H1 (cell line): ENCODE results near the gene NT5DC1. TPM values are rescaled to one million over a fixed set of nuclear protein-coding genes. Genes with fewer than 3 reads are reported as not detected.

Experiments used
- CTCF ChIA-PET: fragments of 300-600 bp; sonication (Branson Sonifier 250); formaldehyde crosslinking; loops from one replicate; lab custom pipeline; 2021; ENCODE audit not compliant: partially characterized antibody; lab: Charles Lee
- POLR2A ChIA-PET: fragments of 300-600 bp; sonication (Branson Sonifier 250); formaldehyde crosslinking; loops from one replicate; lab custom pipeline; 2021; ENCODE audit warnings: inconsistent platforms; ENCODE audit not compliant: partially characterized antibody; lab: Charles Lee
- DNase-seq, 2 experiments: peaks; one replicate each; pipeline versions ENCODE4 v3.0.0 to v3.0.0-alpha.2; 2010 to 2022; ENCODE audit warnings: low spot score in 2 of 2, low read depth in 1 of 2, mixed read lengths in 1 of 2
- FAIRE-seq: peaks from 2 replicates; lab custom pipeline; 2011; peaks lifted over from hg19 to GRCh38; lab: Jason Lieb, UNC
- H2AFZ ChIP-seq: 2 replicates; pipeline ENCODE4 v1.8.1; 2012; ENCODE audit warnings: low read length, inconsistent platforms
- H2AK5ac ChIP-seq: 2 replicates; pipeline ENCODE4 v1.6.1; 2013; ENCODE audit warnings: low read depth, low read length
- H2BK120ac ChIP-seq: replicated peaks from 2 replicates; pipeline ENCODE3; 2013; ENCODE audit warnings: low read depth, low read length, inconsistent platforms
- H2BK12ac ChIP-seq: 2 replicates; pipeline ENCODE4 v1.6.1; 2013; ENCODE audit warnings: low read depth, low read length
- H2BK15ac ChIP-seq: 2 replicates; pipeline ENCODE4 v1.6.1; 2013; ENCODE audit warnings: low read length
- H2BK20ac ChIP-seq: 2 replicates; pipeline ENCODE4 v1.6.1; 2013; ENCODE audit warnings: low read length
- H2BK5ac ChIP-seq: 2 replicates; pipeline ENCODE4 v1.6.1; 2013; ENCODE audit warnings: low read depth, low read length
- H3K14ac ChIP-seq: 2 replicates; pipeline ENCODE4 v1.6.1; 2013; ENCODE audit warnings: inconsistent platforms; ENCODE audit not compliant: insufficient read length
- H3K18ac ChIP-seq: 2 replicates; pipeline ENCODE4 v1.6.1; 2013; ENCODE audit warnings: low read length; ENCODE audit errors: extremely low read depth
- H3K23ac ChIP-seq: 2 replicates; pipeline ENCODE4 v1.6.1; 2013; ENCODE audit warnings: inconsistent platforms; ENCODE audit not compliant: insufficient read length
- H3K23me2 ChIP-seq: 2 replicates; pipeline ENCODE4 v1.6.1; 2013; ENCODE audit warnings: low read depth, low read length
- H3K27ac ChIP-seq: 2 replicates; pipeline ENCODE4 v1.6.1; 2011; ENCODE audit warnings: low read depth, low read length, inconsistent platforms
- H3K27me3 ChIP-seq, 4 experiments: replicated peaks in 1 of 4; 1 replicate in 1 of 4; 2 replicates in 3 of 4; pipeline versions ENCODE4 v1.6.1 to v1.8.1; 2011 to 2013; ENCODE audit warnings: low read length in 3 of 4, mild to moderate bottlenecking in 3 of 4, inconsistent platforms in 2 of 4, mixed read lengths in 2 of 4, moderate library complexity in 1 of 4; ENCODE audit not compliant: control insufficient read depth in 3 of 4, insufficient read depth in 3 of 4; ENCODE audit errors: extremely low read depth in 1 of 4
- H3K36me3 ChIP-seq, 4 experiments: 2 replicates each; pipeline versions ENCODE4 v1.6.1 to v1.8.1; 2011 to 2013; ENCODE audit warnings: mild to moderate bottlenecking in 4 of 4, low read length in 3 of 4, moderate library complexity in 2 of 4, control low read depth in 1 of 4, inconsistent platforms in 1 of 4; ENCODE audit not compliant: insufficient read depth in 4 of 4, control insufficient read depth in 2 of 4
- H3K4ac ChIP-seq: replicated peaks from 2 replicates; pipeline ENCODE3; 2013; ENCODE audit warnings: low read length, low read depth, mixed read lengths, inconsistent platforms; ENCODE audit not compliant: insufficient read length
- H3K4me1 ChIP-seq, 4 experiments: replicated peaks in 1 of 4; 1 replicate in 1 of 4; 2 replicates in 3 of 4; pipeline versions ENCODE4 v1.6.1 to v1.8.1; 2011 to 2013; ENCODE audit warnings: low read length in 3 of 4, inconsistent platforms in 2 of 4, mixed read lengths in 1 of 4; ENCODE audit not compliant: insufficient read depth in 4 of 4, control insufficient read depth in 3 of 4
- H3K4me2 ChIP-seq, 2 experiments: 2 replicates each; pipeline versions ENCODE4 v1.6.1 to v1.8.1; 2011 to 2013; ENCODE audit warnings: low read depth in 2 of 2, low read length in 2 of 2, control low read depth in 1 of 2, inconsistent platforms in 1 of 2, mild to moderate bottlenecking in 1 of 2; ENCODE audit not compliant: insufficient read depth in 1 of 2
- H3K4me3 ChIP-seq, 4 experiments: fragments of 200-600, 300-600 bp in 1 of 4; sonication (generic), shearing (Covaris generic), sonication (Bioruptor Twin) in 1 of 4; 2 replicates each; pipeline versions ENCODE4 v1.5.1 to v1.8.1; 2011 to 2016; ENCODE audit warnings: low read length in 4 of 4, low read depth in 3 of 4, control low read depth in 2 of 4, inconsistent platforms in 2 of 4, mild to moderate bottlenecking in 2 of 4, mixed read lengths in 1 of 4, moderate library complexity in 1 of 4; ENCODE audit not compliant: insufficient read depth in 2 of 4; ENCODE audit errors: extremely low read depth in 1 of 4
- H3K56ac ChIP-seq: replicated peaks from 2 replicates; pipeline ENCODE3; 2013; ENCODE audit warnings: low read depth, mild to moderate bottlenecking, mixed read lengths, low read length, inconsistent platforms; ENCODE audit not compliant: insufficient read length
- H3K79me1 ChIP-seq: 2 replicates; pipeline ENCODE4 v1.6.1; 2013; ENCODE audit warnings: low read depth, low read length, control low read depth
- H3K79me2 ChIP-seq, 2 experiments: 2 replicates each; pipeline versions ENCODE4 v1.6.1 to v1.8.1; 2012 to 2013; ENCODE audit warnings: low read length in 2 of 2, mild to moderate bottlenecking in 2 of 2, inconsistent platforms in 1 of 2; ENCODE audit not compliant: insufficient read depth in 2 of 2, control insufficient read depth in 1 of 2
- H3K9ac ChIP-seq, 4 experiments: replicated peaks in 1 of 4; 1 replicate in 1 of 4; 2 replicates in 3 of 4; pipeline versions ENCODE4 v1.6.1 to v1.8.1; 2011 to 2013; ENCODE audit warnings: low read depth in 3 of 4, low read length in 3 of 4, control low read depth in 2 of 4, mild to moderate bottlenecking in 2 of 4, moderate library complexity in 2 of 4, inconsistent platforms in 1 of 4; ENCODE audit errors: extremely low read depth in 1 of 4
- H3K9me3 ChIP-seq, 2 experiments: 2 replicates each; pipeline versions ENCODE4 v1.6.1 to v1.8.1; 2012 to 2013; ENCODE audit warnings: mild to moderate bottlenecking in 2 of 2, moderate library complexity in 2 of 2, control low read depth in 1 of 2, inconsistent platforms in 1 of 2, low read depth in 1 of 2, low read length in 1 of 2, mixed read lengths in 1 of 2; ENCODE audit not compliant: insufficient read depth in 2 of 2
- H4K20me1 ChIP-seq, 2 experiments: replicated peaks in 1 of 2; 2 replicates each; pipeline versions ENCODE3 to v1.8.1; 2011 to 2013; ENCODE audit warnings: inconsistent platforms in 2 of 2, low read length in 2 of 2, mild to moderate bottlenecking in 1 of 2; ENCODE audit not compliant: insufficient read depth in 2 of 2, control insufficient read depth in 1 of 2
- H4K5ac ChIP-seq: 2 replicates; pipeline ENCODE4 v1.6.1; 2013; ENCODE audit warnings: low read length, low read depth, mixed read lengths, inconsistent platforms; ENCODE audit not compliant: insufficient read length
- H4K8ac ChIP-seq: 2 replicates; pipeline ENCODE4 v1.8.0; 2013; ENCODE audit warnings: mild to moderate bottlenecking, moderate library complexity, low read length, inconsistent platforms; ENCODE audit not compliant: insufficient read depth; ENCODE audit errors: extremely low read depth
- H4K91ac ChIP-seq: replicated peaks from 2 replicates; pipeline ENCODE3; 2013; ENCODE audit warnings: low read length, mixed read lengths, inconsistent platforms; ENCODE audit not compliant: insufficient read length
- ASH2L ChIP-seq: fragments of 200-600, 300-600 bp; sonication (generic); IDR thresholded peaks from one replicate; pipeline ENCODE4 v1.7.1; 2017; ENCODE audit warnings: low read length
- CHD1 ChIP-seq: IDR thresholded peaks from 2 replicates; pipeline ENCODE4 v1.6.1; 2012; ENCODE audit warnings: low read depth, low read length, improper control_type of control experiment
- CHD2 ChIP-seq: IDR thresholded peaks from 2 replicates; pipeline ENCODE4 v1.6.1; 2012; ENCODE audit warnings: low read length, improper control_type of control experiment
- FOSL1 ChIP-seq: IDR thresholded peaks from 2 replicates; pipeline ENCODE4 v1.6.1; 2011; ENCODE audit warnings: mild to moderate bottlenecking, low read depth, low read length, moderate library complexity; ENCODE audit not compliant: insufficient read depth
- HDAC6 ChIP-seq: IDR thresholded peaks from one replicate; pipeline ENCODE4 v1.7.1; 2012; ENCODE audit warnings: low read depth, mild to moderate bottlenecking, inconsistent platforms, low read length, moderate library complexity
- NRF1 ChIP-seq: IDR thresholded peaks from 2 replicates; pipeline ENCODE4 v1.6.1; 2011; ENCODE audit warnings: mild to moderate bottlenecking, low read depth, low read length, improper control_type of control experiment
- POLR2AphosphoS5 ChIP-seq: IDR thresholded peaks from 2 replicates; pipeline ENCODE4 v1.6.1; 2011; ENCODE audit warnings: low read depth, low read length
- RFX5 ChIP-seq: IDR thresholded peaks from 2 replicates; pipeline ENCODE4 v1.6.1; 2011; ENCODE audit warnings: low read depth, low read length, improper control_type of control experiment, borderline replicate concordance
- SIN3A ChIP-seq, 2 experiments: IDR thresholded peaks in 1 of 2; conservative IDR thresholded peaks in 1 of 2; 2 replicates each; pipeline ENCODE4 v1.6.1; 2011 to 2012; ENCODE audit warnings: low read length in 2 of 2, improper control_type of control experiment in 1 of 2, low read depth in 1 of 2, mild to moderate bottlenecking in 1 of 2
- TAF1 ChIP-seq: IDR thresholded peaks from 2 replicates; pipeline ENCODE4 v1.6.1; 2011; ENCODE audit warnings: mild to moderate bottlenecking, low read depth, low read length
- ZNF274 ChIP-seq: IDR thresholded peaks from 2 replicates; pipeline ENCODE4 v1.7.0; 2012; ENCODE audit warnings: low read length, borderline replicate concordance; ENCODE audit errors: extremely low read depth
- WGBS, 2 experiments: shearing (Covaris generic) in 1 of 2; methylation state at CpG; one replicate each; pipeline versions ENCODE4 v1.1.6 to v1.1.7; 2013 to 2015; ENCODE audit warnings: low lambda C conversion rate in 2 of 2, mixed read lengths in 2 of 2, inconsistent platforms in 1 of 2, low coverage in 1 of 2, missing lambda C conversion rate in 1 of 2; ENCODE audit not compliant: insufficient replicate concordance in 2 of 2, insufficient coverage in 1 of 2, insufficient read length in 1 of 2; ENCODE audit errors: extremely low coverage in 1 of 2, missing lambda C conversion rate in 1 of 2; 5-methylcytosine and 5-hydroxymethylcytosine counted together
- polyA plus RNA-seq, 7 experiments: library from polyadenylated mRNA; depleted of rRNA in 3 of 7; stranded (reverse) in 5 of 7; unstranded in 2 of 7; fragments of >200 nt in 5 of 7; fragments of 200-250 nt in 2 of 7; gene quantifications; 1 replicate in 5 of 7; 2 replicates in 1 of 7; 4 replicates in 1 of 7; pipeline versions ENCODE4 v1.2.1 to v1.2.3, GENCODE V29; 2011 to 2013; ENCODE audit warnings: missing spikeins in 2 of 7, mixed read lengths in 2 of 7
- total RNA-seq: library from RNA; stranded (reverse); fragmentation: NEBNext Ultra II Directional; extraction: Animal tissue kit (Norgen Biotek cat#: 25700); gene quantifications from 2 replicates; pipeline ENCODE4 v1.2.1, GENCODE V29; 2021
- TF ChIP-seq, protein P1 (sequence below): IDR thresholded peaks from 2 replicates; pipeline ENCODE4 v1.6.1; 2011; ENCODE audit warnings: low read depth, mild to moderate bottlenecking, low read length; ENCODE audit not compliant: insufficient read depth
- TF ChIP-seq, protein P2 (sequence below): IDR thresholded peaks from 2 replicates; pipeline ENCODE4 v1.6.1; 2011; ENCODE audit warnings: low read length, improper control_type of control experiment

NT5DC1 gene
- total and polyA plus RNA-seq, 2 of the 8 experiments (the other 6 are each of a cell fraction or from before 2014, with no cell fraction given) = 25.3 to 72.7 TPM

DNA sequence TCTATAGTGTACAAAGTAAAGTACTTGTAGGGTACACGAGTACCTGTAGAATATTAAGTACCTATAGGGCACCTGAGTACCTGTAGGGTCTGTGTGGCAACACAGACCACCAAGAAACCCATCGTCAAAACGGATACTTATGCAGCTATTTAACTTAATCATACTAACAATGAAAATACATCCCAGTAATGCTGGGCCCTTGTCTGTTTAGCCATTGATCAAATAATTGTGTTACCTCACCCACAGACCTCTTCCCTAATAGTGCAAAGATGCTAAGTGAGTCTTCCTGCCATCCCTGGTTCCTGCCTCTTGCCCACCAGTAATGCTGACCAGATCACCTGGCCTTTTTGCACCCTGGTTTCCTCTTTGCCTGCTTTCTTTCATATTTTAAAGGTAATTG lies 32.8 kb downstream of the NT5DC1 start:
- Histone ChIP-seq H4K91ac (no peak overlapping the region), H3K14ac (no peak overlapping the region), H2BK15ac (no peak overlapping the region), H3K27me3 (no peaks in the 10 kb centered on the region), H3K4ac (no peak overlapping the region), H2BK12ac (no peak overlapping the region), H2BK5ac (no peak overlapping the region), H2BK20ac (no peak overlapping the region), H3K18ac (no peak overlapping the region), H2AFZ (no peak overlapping the region), H3K56ac (no peak overlapping the region), H2BK120ac (no peak overlapping the region), H2AK5ac (no peak overlapping the region), H3K23ac (no peak overlapping the region), H3K9me3 (no peaks in the 10 kb centered on the region), H4K20me1 (peaks cover 0 to 1% of the 10 kb centered on the region in 2 experiments), H3K4me2 (peak overlapping the region in 1 of 2 experiments; percentile 49; a peak in 2 of 4 replicates), H3K23me2 (no peaks in the 10 kb centered on the region), H4K5ac (no peak overlapping the region), H3K9ac (no peak overlapping the region), H3K4me1 (peaks cover 0 to 8% (median 5%) of the 10 kb centered on the region in 4 experiments; a peak in 2 of 7 replicates), H3K27ac (no peak overlapping the region), H3K79me1 (no peaks in the 10 kb centered on the region), H3K79me2 (no peaks in the 10 kb centered on the region), H3K36me3 (no peaks in the 10 kb centered on the region; a peak in 1 of 8 replicates), H3K4me3 (no peak overlapping the region), H4K8ac (no peak overlapping the region)
- FAIRE-seq = no peak
- CTCF ChIA-PET = interaction anchor here (1.0 to 1.5 kb wide), 2 partner anchors 11 to 21 kb away, joined by 3 to 6 read pairs; no protein-coding TSS in a partner anchor
- no peak for TF ChIP-seq CHD1
- no peak for TF ChIP-seq TAF1
- no peak for TF ChIP-seq POLR2AphosphoS5
- no peak for TF ChIP-seq FOSL1
- no peak for TF ChIP-seq CHD2
- no peak for TF ChIP-seq ZNF274
- no peak for TF ChIP-seq HDAC6
- TF ChIP-seq, protein P1, sequence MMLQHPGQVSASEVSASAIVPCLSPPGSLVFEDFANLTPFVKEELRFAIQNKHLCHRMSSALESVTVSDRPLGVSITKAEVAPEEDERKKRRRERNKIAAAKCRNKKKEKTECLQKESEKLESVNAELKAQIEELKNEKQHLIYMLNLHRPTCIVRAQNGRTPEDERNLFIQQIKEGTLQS = no peak
- no peak for TF ChIP-seq NRF1
- TF ChIP-seq RFX5 = no peak
- TF ChIP-seq SIN3A (conservative IDR thresholded peaks at IDR 0.05 in 1 of 2, IDR thresholded peaks at IDR 0.05 in 1 of 2; ENCODE audit: low read depth in 1 of 2, low read length in 2 of 2) = no peak
- TF ChIP-seq, protein P2, sequence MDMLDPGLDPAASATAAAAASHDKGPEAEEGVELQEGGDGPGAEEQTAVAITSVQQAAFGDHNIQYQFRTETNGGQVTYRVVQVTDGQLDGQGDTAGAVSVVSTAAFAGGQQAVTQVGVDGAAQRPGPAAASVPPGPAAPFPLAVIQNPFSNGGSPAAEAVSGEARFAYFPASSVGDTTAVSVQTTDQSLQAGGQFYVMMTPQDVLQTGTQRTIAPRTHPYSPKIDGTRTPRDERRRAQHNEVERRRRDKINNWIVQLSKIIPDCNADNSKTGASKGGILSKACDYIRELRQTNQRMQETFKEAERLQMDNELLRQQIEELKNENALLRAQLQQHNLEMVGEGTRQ = no peak
- no peak for TF ChIP-seq ASH2L
- WGBS, 2 experiments = 46% methylated on average over 3 of the region's 3 CpGs; no CpG with 5 or more reads in 1 of the 2 experiments
- DNase-seq = no peak
- POLR2A ChIA-PET = interaction anchor here (1.0 to 1.8 kb wide), 2 partner anchors 11 to 16 kb away, joined by 3 to 5 read pairs; no protein-coding TSS in a partner anchor
